Vagina (tissue), 2 donors: ENCODE data around the gene CKLF.

Experiments used
- POLR2A ChIP-seq, 2 donors: fragments of 450-650 bp; IDR thresholded peaks; one replicate each; pipeline ENCODE4 v1.6.1; 2017; ENCODE audit warnings: antibody characterized with exemption in 2 of 2, mild to moderate bottlenecking in 2 of 2, moderate library complexity in 2 of 2
- POLR2AphosphoS5 ChIP-seq, 2 donors: sonication (generic); formaldehyde crosslinking; IDR thresholded peaks; one replicate each; pipeline ENCODE4 v1.9.0; 2017; ENCODE audit warnings: antibody characterized with exemption in 2 of 2, mild to moderate bottlenecking in 2 of 2, low read depth in 1 of 2; ENCODE audit not compliant: insufficient read depth in 1 of 2
- TF ChIP-seq, protein P1 (sequence below), 3 experiments: fragments of 450-650 bp in 2 of 3; fragments of 200-600 bp in 1 of 3; sonication (generic) in 1 of 3; IDR thresholded peaks; one replicate each; pipeline ENCODE4 v1.5.1; 2017 to 2019; ENCODE audit warnings: antibody characterized with exemption in 3 of 3, mild to moderate bottlenecking in 2 of 3, moderate library complexity in 2 of 3

DNA sequence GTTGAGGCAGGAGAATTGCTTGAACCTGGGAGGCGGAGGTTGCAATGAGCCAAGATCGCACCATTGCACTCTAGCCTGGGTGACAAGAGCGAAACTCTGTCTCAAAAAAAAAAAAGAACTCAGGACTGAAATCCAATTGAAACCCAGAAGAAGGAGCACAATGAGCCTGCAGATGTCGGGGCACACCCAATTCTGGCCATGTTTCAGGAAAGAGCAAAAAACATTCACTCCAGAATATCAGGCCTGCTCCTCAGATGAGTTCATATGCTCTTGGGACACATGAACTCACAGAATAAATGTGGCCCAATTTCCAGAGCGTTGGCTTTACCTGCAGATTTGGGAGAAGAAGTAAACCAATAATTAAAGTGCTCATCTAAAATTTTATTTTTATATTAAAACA lies 23.9 kb downstream of the CKLF start:
- TF ChIP-seq, protein P1, sequence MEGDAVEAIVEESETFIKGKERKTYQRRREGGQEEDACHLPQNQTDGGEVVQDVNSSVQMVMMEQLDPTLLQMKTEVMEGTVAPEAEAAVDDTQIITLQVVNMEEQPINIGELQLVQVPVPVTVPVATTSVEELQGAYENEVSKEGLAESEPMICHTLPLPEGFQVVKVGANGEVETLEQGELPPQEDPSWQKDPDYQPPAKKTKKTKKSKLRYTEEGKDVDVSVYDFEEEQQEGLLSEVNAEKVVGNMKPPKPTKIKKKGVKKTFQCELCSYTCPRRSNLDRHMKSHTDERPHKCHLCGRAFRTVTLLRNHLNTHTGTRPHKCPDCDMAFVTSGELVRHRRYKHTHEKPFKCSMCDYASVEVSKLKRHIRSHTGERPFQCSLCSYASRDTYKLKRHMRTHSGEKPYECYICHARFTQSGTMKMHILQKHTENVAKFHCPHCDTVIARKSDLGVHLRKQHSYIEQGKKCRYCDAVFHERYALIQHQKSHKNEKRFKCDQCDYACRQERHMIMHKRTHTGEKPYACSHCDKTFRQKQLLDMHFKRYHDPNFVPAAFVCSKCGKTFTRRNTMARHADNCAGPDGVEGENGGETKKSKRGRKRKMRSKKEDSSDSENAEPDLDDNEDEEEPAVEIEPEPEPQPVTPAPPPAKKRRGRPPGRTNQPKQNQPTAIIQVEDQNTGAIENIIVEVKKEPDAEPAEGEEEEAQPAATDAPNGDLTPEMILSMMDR (IDR thresholded peaks at IDR 0.05), result no peak
- TF ChIP-seq POLR2AphosphoS5 (IDR thresholded peaks at IDR 0.05; ENCODE audit: insufficient read depth in 1 of 2, low read depth in 1 of 2), result no peak
- TF ChIP-seq POLR2A (IDR thresholded peaks at IDR 0.05), result no peak
